WTC11 (cell line): ENCODE data around the gene ACSS3. TPM values are rescaled to one million over a fixed set of nuclear protein-coding genes. Genes with fewer than 3 reads are reported as not detected.

Experiments used
- ATAC-seq: fragments of 200-7000 bp; cut with Tn5 transposase; 2 replicates; pipeline ENCODE4 v1.10.0; 2021; ENCODE audit warnings: mild to moderate bottlenecking, moderate library complexity
- CTCF ChIA-PET: fragments of 300-600 bp; sonication (Branson Sonifier 250); formaldehyde crosslinking; loops from one replicate; lab custom pipeline; 2021; ENCODE audit warnings: antibody characterized with exemption; lab: Charles Lee
- POLR2A ChIA-PET: fragments of 350-600 bp; sonication (Branson Sonifier 250); formaldehyde crosslinking; loops from one replicate; lab custom pipeline; 2021; ENCODE audit warnings: antibody characterized with exemption; lab: Charles Lee
- DNase-seq: peaks from one replicate; pipeline ENCODE4 v3.0.0; 2021; ENCODE audit warnings: low spot score
- H3K27ac Mint-ChIP-seq: 2 replicates; pipeline ENCODE4 v1.8.0; 2021; ENCODE audit warnings: mixed read lengths
- H3K27me3 Mint-ChIP-seq: 2 replicates; pipeline ENCODE4 v1.8.0; 2021; ENCODE audit warnings: low read depth, mild to moderate bottlenecking, moderate library complexity, mixed read lengths
- H3K36me3 Mint-ChIP-seq: 2 replicates; pipeline ENCODE4 v1.8.0; 2021; ENCODE audit warnings: mixed read lengths
- H3K4me1 Mint-ChIP-seq: 2 replicates; pipeline ENCODE4 v1.8.0; 2022; ENCODE audit warnings: mixed read lengths
- H3K4me3 Mint-ChIP-seq: 2 replicates; pipeline ENCODE4 v1.8.0; 2021; ENCODE audit warnings: mild to moderate bottlenecking, moderate library complexity, mixed read lengths
- H3K9me3 Mint-ChIP-seq: 2 replicates; pipeline ENCODE4 v1.8.0; 2021; ENCODE audit warnings: mixed read lengths
- EMX1 ChIP-seq: fragments of 250-450 bp; sonication (Bioruptor Pico); IDR thresholded peaks from 2 replicates; pipeline ENCODE4 v1.8.0; 2021; ENCODE audit warnings: mild to moderate bottlenecking
- FOXJ3 ChIP-seq: sonication (generic); formaldehyde crosslinking; IDR thresholded peaks from 2 replicates; pipeline ENCODE4 v1.9.0; 2021; ENCODE audit warnings: missing genetic modification reagents, mild to moderate bottlenecking, borderline replicate concordance
- FOXK1 ChIP-seq: sonication (generic); formaldehyde crosslinking; IDR thresholded peaks from 2 replicates; pipeline ENCODE4 v1.8.0; 2022; ENCODE audit warnings: mild to moderate bottlenecking, moderate library complexity, missing genetic modification reagents
- GRHL2 ChIP-seq: fragments of 250-450 bp; sonication (Bioruptor Pico); IDR thresholded peaks from 2 replicates; pipeline ENCODE4 v1.8.0; 2022; ENCODE audit warnings: mild to moderate bottlenecking, moderate library complexity; ENCODE audit not compliant: insufficient replicate concordance, severe bottlenecking
- GTF2I ChIP-seq: fragments of 250-450 bp; sonication (Bioruptor Pico); conservative IDR thresholded peaks from 2 replicates; pipeline ENCODE4 v1.4.0; 2021; ENCODE audit warnings: mild to moderate bottlenecking
- MYBL2 ChIP-seq: sonication (generic); formaldehyde crosslinking; IDR thresholded peaks from 2 replicates; pipeline ENCODE4 v1.8.1; 2023; ENCODE audit warnings: mild to moderate bottlenecking, moderate library complexity, missing genetic modification reagents
- NFYB ChIP-seq: sonication (generic); formaldehyde crosslinking; conservative IDR thresholded peaks from 2 replicates; pipeline ENCODE4 v1.8.0; 2022; ENCODE audit warnings: low read depth, missing genetic modification reagents
- NR1H2 ChIP-seq: sonication (generic); formaldehyde crosslinking; IDR thresholded peaks from 2 replicates; pipeline ENCODE4 v1.9.0; 2021; ENCODE audit warnings: mild to moderate bottlenecking, moderate library complexity, missing genetic modification reagents
- NR2C2 ChIP-seq: sonication (generic); formaldehyde crosslinking; IDR thresholded peaks from 2 replicates; pipeline ENCODE4 v1.8.0; 2022; ENCODE audit warnings: mild to moderate bottlenecking, missing genetic modification reagents
- NR3C1 ChIP-seq: sonication (generic); formaldehyde crosslinking; conservative IDR thresholded peaks from 2 replicates; pipeline ENCODE4 v1.8.1; 2023; ENCODE audit warnings: low read depth, mild to moderate bottlenecking, missing genetic modification reagents
- SOX15 ChIP-seq: fragments of 250-450 bp; sonication (Bioruptor Pico); IDR thresholded peaks from 2 replicates; pipeline ENCODE4 v1.9.0; 2021; ENCODE audit warnings: mild to moderate bottlenecking
- ZBTB21 ChIP-seq: sonication (generic); formaldehyde crosslinking; IDR thresholded peaks from 2 replicates; pipeline ENCODE4 v1.8.1; 2023; ENCODE audit warnings: mild to moderate bottlenecking, missing genetic modification reagents, borderline replicate concordance
- ZBTB43 ChIP-seq: sonication (generic); formaldehyde crosslinking; IDR thresholded peaks from 2 replicates; pipeline ENCODE4 v1.8.1; 2023; ENCODE audit warnings: mild to moderate bottlenecking, missing genetic modification reagents
- ZMAT4 ChIP-seq: fragments of 250-450 bp; sonication (Bioruptor Pico); IDR thresholded peaks from 2 replicates; pipeline ENCODE4 v1.9.0; 2021; ENCODE audit warnings: mild to moderate bottlenecking
- ZNF121 ChIP-seq: sonication (generic); formaldehyde crosslinking; IDR thresholded peaks from 2 replicates; pipeline ENCODE4 v1.8.0; 2023; ENCODE audit warnings: missing genetic modification reagents
- ZNF281 ChIP-seq: sonication (generic); formaldehyde crosslinking; IDR thresholded peaks from 2 replicates; pipeline ENCODE4 v1.8.0; 2023; ENCODE audit warnings: mild to moderate bottlenecking, missing genetic modification reagents
- ZNF317 ChIP-seq: sonication (generic); formaldehyde crosslinking; IDR thresholded peaks from 2 replicates; pipeline ENCODE4 v1.8.1; 2023; ENCODE audit warnings: low read depth, mild to moderate bottlenecking, moderate library complexity, missing genetic modification reagents, borderline replicate concordance
- ZNF416 ChIP-seq: fragments of 250-450 bp; sonication (Bioruptor Pico); IDR thresholded peaks from 2 replicates; pipeline ENCODE4 v1.9.0; 2021; ENCODE audit warnings: mild to moderate bottlenecking, inconsistent platforms
- total RNA-seq: library from RNA; stranded (reverse); gene quantifications from 3 replicates; pipeline ENCODE4 v1.2.3, GENCODE V29; 2021
- TF ChIP-seq, protein P1 (sequence below): sonication (generic); formaldehyde crosslinking; IDR thresholded peaks from 2 replicates; pipeline ENCODE4 v1.8.0; 2022; ENCODE audit warnings: mild to moderate bottlenecking, missing genetic modification reagents
- TF ChIP-seq, protein P2 (sequence below): fragments of 250-450 bp; sonication (Bioruptor Pico); IDR thresholded peaks from 2 replicates; pipeline ENCODE4 v2.1.2; 2022; ENCODE audit warnings: mild to moderate bottlenecking, moderate library complexity
- TF ChIP-seq, protein P3 (sequence below): fragments of 250-450 bp; sonication (Bioruptor Pico); IDR thresholded peaks from 2 replicates; pipeline ENCODE4 v1.9.0; 2021; ENCODE audit warnings: mild to moderate bottlenecking

ACSS3 gene
- total RNA-seq, 1 experiment from 2014 or later, result 18.6 TPM

- POLR2A ChIA-PET, result no interaction called here
- CTCF ChIA-PET, result no interaction called here
- Mint-ChIP-seq H3K27ac (no peak overlapping the region), H3K9me3 (no peaks in the 10 kb centered on the region), H3K4me3 (no peak overlapping the region), H3K36me3 (no peaks in the 10 kb centered on the region), H3K27me3 (no peaks in the 10 kb centered on the region), H3K4me1 (no peaks in the 10 kb centered on the region)
- TF ChIP-seq NFYB (CRISPR knock-in tag) (no peak), NR1H2 (no peak), FOXK1 (no peak), FOXJ3 (CRISPR knock-in tag) (no peak), NR2C2 (CRISPR knock-in tag) (no peak), ZNF317 (CRISPR knock-in tag) (no peak), ZNF281 (no peak), EMX1 (CRISPR knock-in tag) (no peak), SOX15 (CRISPR knock-in tag) (no peak), ZNF121 (CRISPR knock-in tag) (no peak), MYBL2 (CRISPR knock-in tag) (no peak), ZBTB43 (CRISPR knock-in tag) (no peak)
- TF ChIP-seq, protein P1, sequence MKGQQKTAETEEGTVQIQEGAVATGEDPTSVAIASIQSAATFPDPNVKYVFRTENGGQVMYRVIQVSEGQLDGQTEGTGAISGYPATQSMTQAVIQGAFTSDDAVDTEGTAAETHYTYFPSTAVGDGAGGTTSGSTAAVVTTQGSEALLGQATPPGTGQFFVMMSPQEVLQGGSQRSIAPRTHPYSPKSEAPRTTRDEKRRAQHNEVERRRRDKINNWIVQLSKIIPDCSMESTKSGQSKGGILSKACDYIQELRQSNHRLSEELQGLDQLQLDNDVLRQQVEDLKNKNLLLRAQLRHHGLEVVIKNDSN (CRISPR knock-in tag), result no peak
- no peak for DNase-seq
- ATAC-seq, result no peak
Measured at GRCh38 chr12:81274637-81275529, 197.0 kb downstream of the ACSS3 start.

DNA sequence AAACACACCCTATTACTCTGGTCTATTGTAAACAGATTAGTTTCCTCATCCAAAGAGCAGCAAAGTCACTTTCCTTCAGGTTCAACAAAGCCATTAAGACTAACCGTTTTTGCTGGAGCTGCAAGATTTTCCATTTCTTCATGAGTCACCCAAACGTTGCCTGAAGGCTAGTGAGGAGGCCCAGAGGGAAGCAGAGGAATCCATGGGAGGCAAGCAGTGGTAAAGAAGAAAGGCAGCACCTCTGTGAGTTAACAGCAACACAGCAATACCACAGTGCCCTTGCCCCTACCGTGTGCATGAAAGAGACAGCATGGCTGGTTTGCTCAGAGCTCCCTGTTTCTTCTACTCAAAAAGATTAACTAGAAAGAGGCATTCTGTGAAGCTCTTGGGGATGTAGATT, 206.3 kb downstream of the ACSS3 start:
- ATAC-seq, result peak; percentile 71
- ChIA-PET POLR2A (no interaction called here), CTCF (no interaction called here)
- Mint-ChIP-seq H3K36me3 (no peaks in the 10 kb centered on the region), H3K27ac (no peak overlapping the region), H3K4me1 (no peaks in the 10 kb centered on the region), H3K27me3 (no peaks in the 10 kb centered on the region), H3K9me3 (no peaks in the 10 kb centered on the region), H3K4me3 (no peak overlapping the region)
- no peak for DNase-seq
- TF ChIP-seq GTF2I (peak; percentile 76; the same call in 1 of the 2 replicates), NR3C1 (CRISPR knock-in tag) (no peak)

DNA sequence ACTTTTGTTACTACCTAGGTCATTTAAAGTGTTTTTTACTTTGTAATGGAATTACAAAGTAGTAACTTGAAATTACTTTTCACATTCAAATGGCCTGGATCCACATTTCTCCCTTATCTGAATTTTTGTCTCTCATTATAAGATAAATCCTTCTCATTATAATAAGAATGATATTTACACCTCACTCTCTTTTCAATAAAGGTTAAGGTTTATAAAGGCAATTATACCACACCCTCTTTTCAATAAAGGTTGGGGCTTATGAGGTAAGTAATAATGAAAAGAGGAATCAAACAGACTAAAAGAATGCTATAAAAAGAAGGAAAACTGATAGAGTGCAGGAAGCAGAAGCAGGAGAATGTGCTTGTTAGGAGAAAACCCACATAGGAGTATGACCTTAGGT, 210.8 kb downstream of the ACSS3 start:
- ATAC-seq (no peak), DNase-seq (no peak)
- Mint-ChIP-seq H3K27ac (no peak overlapping the region), H3K36me3 (no peaks in the 10 kb centered on the region), H3K9me3 (peaks cover 4% of the 10 kb centered on the region), H3K27me3 (no peaks in the 10 kb centered on the region), H3K4me1 (no peaks in the 10 kb centered on the region), H3K4me3 (no peak overlapping the region)
- ChIA-PET POLR2A (no interaction called here), CTCF (no interaction called here)
- TF ChIP-seq ZBTB21 (no peak), GRHL2 (no peak), ZNF416 (CRISPR knock-in tag) (no peak), ZBTB43 (CRISPR knock-in tag) (no peak), NR1H2 (no peak), ZMAT4 (CRISPR knock-in tag) (no peak), NFYB (CRISPR knock-in tag) (no peak), FOXK1 (no peak)
- TF ChIP-seq, protein P2, sequence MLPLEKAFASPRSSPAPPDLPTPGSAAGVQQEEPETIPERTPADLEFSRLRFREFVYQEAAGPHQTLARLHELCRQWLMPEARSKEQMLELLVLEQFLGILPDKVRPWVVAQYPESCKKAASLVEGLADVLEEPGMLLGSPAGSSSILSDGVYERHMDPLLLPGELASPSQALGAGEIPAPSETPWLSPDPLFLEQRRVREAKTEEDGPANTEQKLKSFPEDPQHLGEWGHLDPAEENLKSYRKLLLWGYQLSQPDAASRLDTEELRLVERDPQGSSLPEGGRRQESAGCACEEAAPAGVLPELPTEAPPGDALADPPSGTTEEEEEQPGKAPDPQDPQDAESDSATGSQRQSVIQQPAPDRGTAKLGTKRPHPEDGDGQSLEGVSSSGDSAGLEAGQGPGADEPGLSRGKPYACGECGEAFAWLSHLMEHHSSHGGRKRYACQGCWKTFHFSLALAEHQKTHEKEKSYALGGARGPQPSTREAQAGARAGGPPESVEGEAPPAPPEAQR (CRISPR knock-in tag), result no peak
- TF ChIP-seq, protein P3, sequence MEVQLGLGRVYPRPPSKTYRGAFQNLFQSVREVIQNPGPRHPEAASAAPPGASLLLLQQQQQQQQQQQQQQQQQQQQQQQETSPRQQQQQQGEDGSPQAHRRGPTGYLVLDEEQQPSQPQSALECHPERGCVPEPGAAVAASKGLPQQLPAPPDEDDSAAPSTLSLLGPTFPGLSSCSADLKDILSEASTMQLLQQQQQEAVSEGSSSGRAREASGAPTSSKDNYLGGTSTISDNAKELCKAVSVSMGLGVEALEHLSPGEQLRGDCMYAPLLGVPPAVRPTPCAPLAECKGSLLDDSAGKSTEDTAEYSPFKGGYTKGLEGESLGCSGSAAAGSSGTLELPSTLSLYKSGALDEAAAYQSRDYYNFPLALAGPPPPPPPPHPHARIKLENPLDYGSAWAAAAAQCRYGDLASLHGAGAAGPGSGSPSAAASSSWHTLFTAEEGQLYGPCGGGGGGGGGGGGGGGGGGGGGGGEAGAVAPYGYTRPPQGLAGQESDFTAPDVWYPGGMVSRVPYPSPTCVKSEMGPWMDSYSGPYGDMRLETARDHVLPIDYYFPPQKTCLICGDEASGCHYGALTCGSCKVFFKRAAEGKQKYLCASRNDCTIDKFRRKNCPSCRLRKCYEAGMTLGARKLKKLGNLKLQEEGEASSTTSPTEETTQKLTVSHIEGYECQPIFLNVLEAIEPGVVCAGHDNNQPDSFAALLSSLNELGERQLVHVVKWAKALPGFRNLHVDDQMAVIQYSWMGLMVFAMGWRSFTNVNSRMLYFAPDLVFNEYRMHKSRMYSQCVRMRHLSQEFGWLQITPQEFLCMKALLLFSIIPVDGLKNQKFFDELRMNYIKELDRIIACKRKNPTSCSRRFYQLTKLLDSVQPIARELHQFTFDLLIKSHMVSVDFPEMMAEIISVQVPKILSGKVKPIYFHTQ (CRISPR knock-in tag), result no peak
